AG09319 (cell line): ENCODE results near the gene CDC25C.

Experiments used
- DNase-seq: peaks from one replicate; pipeline ENCODE4 v3.0.0-alpha.2; 2010; ENCODE audit warnings: low read depth; ENCODE audit errors: extremely low read depth
- TF ChIP-seq, protein P1 (sequence below): IDR thresholded peaks from 2 replicates; pipeline ENCODE4 v1.5.1; 2011; ENCODE audit warnings: low read depth, mild to moderate bottlenecking, inconsistent platforms, low read length, moderate library complexity

CDC25C gene

DNA sequence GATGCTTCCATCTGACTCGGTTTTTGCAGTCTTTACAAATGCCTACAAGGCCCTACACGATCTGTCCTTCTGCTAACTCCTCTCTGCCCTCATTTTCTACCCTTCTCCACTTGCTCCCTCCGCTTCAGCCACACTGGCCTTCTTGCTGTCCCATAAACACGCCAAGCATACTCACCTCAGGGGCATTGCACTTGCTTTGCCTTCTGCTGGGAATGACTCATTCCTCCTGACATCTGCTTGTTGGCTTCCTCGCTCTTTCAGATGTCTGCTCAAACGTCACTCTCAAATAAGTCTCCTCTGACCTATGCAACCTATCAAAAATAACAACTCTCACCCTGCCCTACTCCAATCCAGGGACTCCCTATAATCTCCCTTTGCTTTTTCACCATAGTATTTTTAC lies 28.2 kb downstream of the CDC25C start:
- no peak for DNase-seq

DNA sequence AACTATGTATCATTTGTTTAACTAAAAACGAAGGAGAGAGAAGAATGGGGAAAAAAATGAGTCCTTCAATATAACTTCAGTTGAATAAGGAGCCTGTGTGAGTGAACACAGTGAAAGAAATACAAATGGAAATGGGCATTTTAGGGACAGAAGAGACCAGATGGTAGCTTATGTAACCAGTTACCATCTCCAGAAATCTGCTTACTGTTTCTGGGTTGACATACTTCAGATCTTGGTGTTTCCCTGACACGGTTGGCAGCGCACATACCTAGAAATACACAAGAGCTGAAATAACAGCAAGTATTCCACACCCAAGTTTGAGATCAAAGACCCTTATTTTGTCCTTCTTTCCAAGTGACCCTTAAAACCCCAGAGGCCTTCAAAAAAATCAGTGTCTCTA lies 42.3 kb downstream of the CDC25C start:
- no peak for DNase-seq

More for the DNA sequence above, 28.2 kb downstream of the CDC25C start:
- TF ChIP-seq, protein P1, sequence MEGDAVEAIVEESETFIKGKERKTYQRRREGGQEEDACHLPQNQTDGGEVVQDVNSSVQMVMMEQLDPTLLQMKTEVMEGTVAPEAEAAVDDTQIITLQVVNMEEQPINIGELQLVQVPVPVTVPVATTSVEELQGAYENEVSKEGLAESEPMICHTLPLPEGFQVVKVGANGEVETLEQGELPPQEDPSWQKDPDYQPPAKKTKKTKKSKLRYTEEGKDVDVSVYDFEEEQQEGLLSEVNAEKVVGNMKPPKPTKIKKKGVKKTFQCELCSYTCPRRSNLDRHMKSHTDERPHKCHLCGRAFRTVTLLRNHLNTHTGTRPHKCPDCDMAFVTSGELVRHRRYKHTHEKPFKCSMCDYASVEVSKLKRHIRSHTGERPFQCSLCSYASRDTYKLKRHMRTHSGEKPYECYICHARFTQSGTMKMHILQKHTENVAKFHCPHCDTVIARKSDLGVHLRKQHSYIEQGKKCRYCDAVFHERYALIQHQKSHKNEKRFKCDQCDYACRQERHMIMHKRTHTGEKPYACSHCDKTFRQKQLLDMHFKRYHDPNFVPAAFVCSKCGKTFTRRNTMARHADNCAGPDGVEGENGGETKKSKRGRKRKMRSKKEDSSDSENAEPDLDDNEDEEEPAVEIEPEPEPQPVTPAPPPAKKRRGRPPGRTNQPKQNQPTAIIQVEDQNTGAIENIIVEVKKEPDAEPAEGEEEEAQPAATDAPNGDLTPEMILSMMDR = no peak

DNA sequence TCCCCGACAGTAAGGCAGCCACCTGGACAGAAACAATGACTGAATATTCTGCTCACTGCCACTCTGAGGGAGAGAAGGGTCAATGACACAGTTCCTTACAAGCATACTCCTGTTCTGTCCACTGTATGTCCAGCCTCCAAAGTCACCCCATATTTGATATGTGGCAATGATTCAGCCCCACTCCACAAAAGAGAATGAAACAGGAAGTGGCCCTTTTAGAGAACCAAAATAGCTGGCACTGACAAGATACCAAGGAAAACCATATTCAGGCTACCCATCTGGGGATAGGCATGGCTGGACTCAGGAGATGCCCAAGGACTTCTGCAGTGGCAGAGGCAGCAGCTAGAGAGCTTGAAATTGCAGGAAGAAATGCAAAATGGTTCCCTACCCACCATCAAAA lies 44.4 kb downstream of the CDC25C start:
- TF ChIP-seq, protein P1 = no peak
- no peak for DNase-seq

More for the DNA sequence above, 42.3 kb downstream of the CDC25C start:
- TF ChIP-seq, protein P1 = no peak

DNA sequence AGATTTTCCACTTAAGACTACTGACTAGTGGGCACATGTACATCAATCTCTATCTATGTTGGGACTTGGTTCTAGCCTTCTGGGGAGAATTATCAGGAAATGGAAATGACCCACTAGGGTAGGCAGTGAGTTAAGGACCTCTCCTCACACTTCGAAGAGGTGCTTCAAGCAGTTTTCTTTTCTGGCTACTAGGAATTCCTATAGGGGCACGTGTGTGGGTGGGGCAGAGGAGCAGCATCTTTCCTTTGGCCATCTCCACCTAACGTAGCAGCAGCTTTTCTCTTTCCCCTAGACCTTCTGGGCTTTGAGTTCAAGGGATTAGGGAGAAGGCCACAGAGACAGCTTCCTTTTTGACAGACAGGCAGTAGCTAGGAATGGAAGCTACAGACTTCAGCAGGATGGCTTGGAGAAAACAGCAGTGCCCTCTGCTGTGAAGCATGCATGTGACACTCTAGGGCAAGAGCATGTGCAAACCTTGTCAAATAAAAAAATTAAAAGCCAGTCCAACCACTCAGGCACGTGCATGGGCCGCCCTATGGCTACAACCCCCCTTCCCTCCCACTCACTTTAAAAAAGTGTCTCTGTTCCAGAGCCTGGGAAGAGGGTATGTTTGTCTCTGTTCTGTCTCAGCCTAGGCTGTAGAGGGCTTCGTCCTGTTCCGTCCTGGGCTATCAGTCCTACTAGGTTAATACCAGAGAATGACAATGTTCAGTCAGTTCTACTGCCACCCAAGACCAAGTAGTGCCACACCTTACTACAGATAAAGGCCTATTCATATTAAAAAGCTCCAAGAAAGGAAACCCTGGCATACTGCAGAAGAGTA lies 48.5 kb downstream of the CDC25C start:
- TF ChIP-seq, protein P1 = peak; percentile 57
- peak; percentile 14 for DNase-seq

DNA sequence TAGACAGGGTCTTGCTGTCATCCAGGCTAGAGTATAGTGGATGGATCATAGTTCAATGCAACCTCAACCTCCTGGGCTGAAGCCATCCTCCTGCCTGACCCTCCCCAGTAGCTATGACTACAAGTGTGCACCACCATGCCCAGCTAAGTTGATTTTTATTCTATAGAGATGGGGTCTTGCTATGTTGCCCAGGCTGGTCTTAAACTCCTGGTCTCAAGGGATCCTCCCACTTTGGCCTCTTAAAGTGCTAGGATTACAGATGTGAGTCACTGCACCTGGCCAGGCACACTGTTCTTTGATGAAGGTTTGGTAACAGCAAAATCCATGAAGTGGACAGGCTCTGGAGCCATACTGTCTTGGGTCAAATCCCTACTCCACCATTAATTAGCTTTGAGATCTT lies 50.7 kb downstream of the CDC25C start:
- no peak for DNase-seq
- TF ChIP-seq, protein P1 = no peak

DNA sequence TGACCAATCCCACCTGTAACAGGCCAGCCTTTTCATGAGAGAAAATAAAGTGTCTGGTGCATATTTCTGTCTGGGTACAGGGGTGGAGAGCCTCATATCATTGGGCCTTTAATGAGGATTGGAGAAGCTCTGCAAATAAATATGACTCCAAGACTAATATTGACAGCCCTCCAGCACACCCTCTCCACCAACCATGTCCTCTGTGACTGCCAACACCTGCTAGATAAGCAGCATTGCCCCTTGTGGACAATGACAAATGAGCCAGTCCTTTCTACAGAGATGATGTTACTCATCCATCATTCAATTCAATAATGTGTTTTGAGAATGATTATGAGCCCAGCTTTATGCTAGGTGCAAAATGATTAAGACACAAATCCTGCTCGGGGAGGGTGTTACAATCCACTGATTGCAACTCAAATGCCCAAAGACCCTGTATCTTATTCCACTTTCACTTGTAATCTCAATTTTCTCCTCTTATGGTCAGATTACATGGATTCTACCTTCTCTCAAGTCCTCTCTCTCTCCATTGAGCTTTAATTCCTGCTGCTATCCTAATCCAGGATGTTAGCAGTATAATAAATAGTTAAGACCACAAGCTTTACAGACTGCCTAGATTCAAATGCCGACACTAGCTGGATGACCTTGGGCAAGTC lies 55.1 kb downstream of the CDC25C start:
- no peak for DNase-seq
- TF ChIP-seq, protein P1 = no peak

DNA sequence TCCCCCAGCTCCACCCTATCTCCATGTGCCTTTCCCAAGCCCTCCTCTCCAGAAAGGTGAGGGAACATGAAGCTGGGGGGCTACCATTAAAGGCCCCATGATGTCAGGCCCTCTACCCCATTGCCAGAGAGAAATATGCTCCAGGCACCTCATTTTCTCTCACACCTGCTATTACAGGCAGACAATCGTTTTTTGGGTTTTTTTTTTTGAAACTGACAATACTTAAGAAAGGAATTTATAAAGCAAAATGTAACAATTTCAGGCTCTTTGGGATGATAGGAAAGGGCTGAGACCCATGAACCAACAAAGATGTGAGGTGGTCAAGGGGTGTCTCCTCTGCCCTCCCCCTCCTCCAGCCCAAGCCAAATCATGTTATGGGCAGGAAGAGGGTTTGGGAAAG lies 55.7 kb downstream of the CDC25C start:
- TF ChIP-seq, protein P1 = no peak
- DNase-seq = no peak
